Measurements from ENCODE around the gene ANKRD39. TPM values are rescaled to one million over a fixed set of nuclear protein-coding genes. Genes with fewer than 3 reads are reported as not detected.

ANKRD39 gene
- total RNA-seq, 1 experiment from 2014 or later: 12.2 TPM

DNA sequence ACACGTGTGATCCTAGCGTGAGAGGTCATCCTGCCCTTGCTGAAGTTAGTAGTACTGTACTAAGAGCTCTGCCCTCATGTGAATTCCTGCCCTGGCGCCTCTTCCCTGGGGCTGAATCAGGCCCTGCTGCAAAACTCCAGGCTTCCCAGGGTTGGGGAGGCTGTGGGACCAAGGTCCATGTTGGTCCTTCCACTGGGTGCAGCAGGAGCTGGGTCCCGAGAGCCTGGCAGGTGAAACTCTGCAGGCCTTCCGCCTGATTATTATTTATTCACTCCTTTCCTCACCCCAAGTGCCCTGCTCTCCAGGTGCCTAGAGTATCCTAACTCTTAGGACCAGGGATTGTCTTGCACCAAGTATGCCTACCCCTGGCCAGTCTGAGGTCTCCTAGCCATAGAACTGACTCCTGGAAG, 47.0 kb downstream of the ANKRD39 start:
- TF ChIP-seq, protein P1, sequence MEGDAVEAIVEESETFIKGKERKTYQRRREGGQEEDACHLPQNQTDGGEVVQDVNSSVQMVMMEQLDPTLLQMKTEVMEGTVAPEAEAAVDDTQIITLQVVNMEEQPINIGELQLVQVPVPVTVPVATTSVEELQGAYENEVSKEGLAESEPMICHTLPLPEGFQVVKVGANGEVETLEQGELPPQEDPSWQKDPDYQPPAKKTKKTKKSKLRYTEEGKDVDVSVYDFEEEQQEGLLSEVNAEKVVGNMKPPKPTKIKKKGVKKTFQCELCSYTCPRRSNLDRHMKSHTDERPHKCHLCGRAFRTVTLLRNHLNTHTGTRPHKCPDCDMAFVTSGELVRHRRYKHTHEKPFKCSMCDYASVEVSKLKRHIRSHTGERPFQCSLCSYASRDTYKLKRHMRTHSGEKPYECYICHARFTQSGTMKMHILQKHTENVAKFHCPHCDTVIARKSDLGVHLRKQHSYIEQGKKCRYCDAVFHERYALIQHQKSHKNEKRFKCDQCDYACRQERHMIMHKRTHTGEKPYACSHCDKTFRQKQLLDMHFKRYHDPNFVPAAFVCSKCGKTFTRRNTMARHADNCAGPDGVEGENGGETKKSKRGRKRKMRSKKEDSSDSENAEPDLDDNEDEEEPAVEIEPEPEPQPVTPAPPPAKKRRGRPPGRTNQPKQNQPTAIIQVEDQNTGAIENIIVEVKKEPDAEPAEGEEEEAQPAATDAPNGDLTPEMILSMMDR (IDR thresholded peaks at IDR 0.05; ENCODE audit: unreplicated experiment): no peak
- BruUV-seq (replicated peaks): no TSS peak
- H3K4me3 Mint-ChIP-seq (ENCODE audit: low read depth, unreplicated experiment): no peak overlapping the region
- no peaks in the 10 kb centered on the region for H3K27me3 Mint-ChIP-seq (ENCODE audit: unreplicated experiment)
- peaks cover 19% of the 10 kb centered on the region for H3K36me3 Mint-ChIP-seq (ENCODE audit: insufficient read depth, unreplicated experiment)
- no peak overlapping the region for H3K27ac Mint-ChIP-seq (ENCODE audit: unreplicated experiment)
- H3K9me3 Mint-ChIP-seq (ENCODE audit: low read depth, unreplicated experiment): no peaks in the 10 kb centered on the region
- no peak for DNase-seq
- intact Hi-C loops (cut with micrococcal nuclease; ENCODE audit: unreplicated experiment): loop anchor here (10.0 kb wide), 1 partner anchor 256 kb away; no protein-coding TSS in a partner anchor
- CTCF ChIA-PET: no interaction called here
- peaks cover 9% of the 10 kb centered on the region for H3K4me1 Mint-ChIP-seq (ENCODE audit: low read depth, unreplicated experiment)

DNA sequence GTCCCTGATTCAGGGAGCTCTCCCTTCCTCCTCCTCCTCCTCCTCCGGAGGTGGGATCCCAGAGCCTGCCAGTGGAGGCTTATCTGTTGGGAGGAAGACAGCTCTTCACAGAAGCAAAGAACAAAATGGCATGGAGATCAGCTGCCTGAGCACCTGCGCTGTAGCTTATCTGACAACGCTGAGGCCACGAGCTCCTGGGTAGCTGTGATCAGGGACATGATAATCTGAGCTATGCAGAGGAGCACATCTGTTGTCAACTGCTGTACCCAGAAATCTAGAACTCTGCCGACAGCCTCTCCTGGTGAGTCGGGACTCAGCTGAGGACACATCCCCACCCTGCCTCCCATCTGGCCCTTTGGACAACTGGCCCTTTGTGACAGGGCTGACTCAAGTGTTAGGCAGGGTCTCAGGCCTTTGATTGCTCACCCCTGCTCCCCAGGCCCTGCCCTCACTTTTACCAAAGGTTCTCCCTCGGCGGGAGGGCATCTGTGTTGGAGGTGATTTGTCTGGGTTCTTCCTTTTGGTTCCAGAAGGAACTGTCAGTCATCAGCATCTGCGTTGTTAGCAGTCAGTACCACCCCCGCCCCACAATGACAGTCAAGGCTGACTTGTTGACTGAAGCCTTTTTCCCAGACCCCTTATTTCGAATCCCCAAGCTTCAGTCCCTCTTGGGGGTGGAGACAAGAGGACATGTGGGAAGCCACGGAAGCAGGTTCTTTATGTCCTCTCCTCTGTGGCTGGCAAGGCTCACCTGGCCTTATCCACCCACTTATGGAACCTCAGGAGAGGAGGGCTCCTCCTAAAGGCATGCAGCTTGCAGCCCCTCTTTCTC, 47.6 kb downstream of the ANKRD39 start:
- H3K36me3 Mint-ChIP-seq (ENCODE audit: insufficient read depth, unreplicated experiment): peaks cover 12% of the 10 kb centered on the region
- H3K4me1 Mint-ChIP-seq (ENCODE audit: low read depth, unreplicated experiment): peaks cover 9% of the 10 kb centered on the region
- TF ChIP-seq, protein P1 (IDR thresholded peaks at IDR 0.05; ENCODE audit: unreplicated experiment): no peak
- no peak for DNase-seq
- H3K4me3 Mint-ChIP-seq (ENCODE audit: low read depth, unreplicated experiment): no peak overlapping the region
- no peaks in the 10 kb centered on the region for H3K27me3 Mint-ChIP-seq (ENCODE audit: unreplicated experiment)
- intact Hi-C loops (cut with micrococcal nuclease; ENCODE audit: unreplicated experiment): loop anchor here (10.0 kb wide), 1 partner anchor 255 kb away; no protein-coding TSS in a partner anchor
- CTCF ChIA-PET: no interaction called here
- no peak overlapping the region for H3K27ac Mint-ChIP-seq (ENCODE audit: unreplicated experiment)
- no peaks in the 10 kb centered on the region for H3K9me3 Mint-ChIP-seq (ENCODE audit: low read depth, unreplicated experiment)
- BruUV-seq (replicated peaks): no TSS peak

DNA sequence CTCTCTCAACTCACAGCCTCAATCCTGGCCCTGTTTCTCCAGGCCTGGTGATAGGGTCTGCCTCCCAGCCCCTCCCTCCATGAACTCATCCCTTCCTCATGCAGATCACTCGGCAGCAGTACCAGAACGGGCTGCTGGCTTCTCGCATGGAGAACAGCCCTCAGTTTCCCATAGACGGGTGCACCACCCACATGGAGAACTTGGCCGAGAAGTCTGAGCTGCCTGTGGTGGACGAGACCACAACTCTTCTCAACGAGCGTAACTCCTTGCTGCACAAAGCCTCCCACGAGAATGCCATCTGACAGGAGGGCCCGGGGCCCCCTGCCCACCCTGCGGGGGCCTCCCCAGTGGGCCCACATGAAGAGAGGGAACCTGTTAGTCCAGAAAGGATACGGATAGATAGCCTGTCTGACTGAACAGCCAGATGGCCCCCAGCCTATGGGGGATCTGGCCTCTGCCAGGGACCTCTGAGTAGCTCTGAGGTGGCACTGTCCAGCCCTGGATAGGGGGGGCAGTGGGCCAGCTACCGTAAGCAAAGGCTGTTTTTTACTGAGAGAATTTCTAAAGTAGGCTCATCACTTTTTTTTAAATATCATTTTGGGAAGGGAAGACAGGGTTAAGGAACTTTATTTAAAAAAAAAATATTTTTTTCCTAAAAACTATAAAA, 48.5 kb downstream of the ANKRD39 start:
- CTCF ChIA-PET: no interaction called here
- no TSS peak for BruUV-seq (replicated peaks)

DNA sequence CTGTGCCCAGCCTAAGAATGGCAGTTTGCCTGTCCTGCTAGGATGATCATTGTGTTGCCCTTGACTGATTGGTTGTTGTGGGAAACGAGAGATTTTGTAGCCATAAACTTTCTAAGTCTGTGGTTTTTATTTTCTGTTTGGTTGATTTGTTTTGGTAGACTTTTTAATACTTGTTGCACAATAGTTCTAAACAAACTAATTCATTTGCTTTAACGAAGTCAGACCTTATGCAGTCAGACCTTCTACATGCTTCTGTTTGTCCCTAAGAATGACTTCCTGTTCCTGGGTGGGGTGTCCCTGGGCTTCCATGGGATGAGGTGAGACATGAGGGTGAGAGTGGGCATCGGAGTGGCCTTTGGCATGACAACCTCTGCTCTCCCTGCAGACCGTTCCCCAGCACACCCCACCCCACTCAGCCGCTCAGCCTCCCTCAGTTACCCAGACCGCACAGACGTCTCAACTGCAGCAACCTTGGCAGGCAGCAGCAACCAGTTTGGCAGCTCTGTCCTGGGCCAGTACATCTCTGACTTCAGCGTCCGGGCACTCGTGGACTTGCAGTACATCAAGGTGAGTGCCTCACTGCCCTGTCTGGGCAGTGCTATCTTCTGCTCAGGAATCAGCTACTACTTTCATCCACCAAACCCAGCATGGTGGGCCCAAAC, 49.5 kb downstream of the ANKRD39 start:
- no peaks in the 10 kb centered on the region for H3K27me3 Mint-ChIP-seq (ENCODE audit: unreplicated experiment)
- no peak overlapping the region for H3K4me3 Mint-ChIP-seq (ENCODE audit: low read depth, unreplicated experiment)
- DNase-seq: no peak
- intact Hi-C loops (cut with micrococcal nuclease; ENCODE audit: unreplicated experiment): no loop called here
- BruUV-seq (replicated peaks): no TSS peak
- TF ChIP-seq, protein P1 (IDR thresholded peaks at IDR 0.05; ENCODE audit: unreplicated experiment): no peak
- peaks cover 9% of the 10 kb centered on the region for H3K36me3 Mint-ChIP-seq (ENCODE audit: insufficient read depth, unreplicated experiment)
- CTCF ChIA-PET: no interaction called here
- H3K27ac Mint-ChIP-seq (ENCODE audit: unreplicated experiment): no peak overlapping the region
- H3K4me1 Mint-ChIP-seq (ENCODE audit: low read depth, unreplicated experiment): peaks cover 9% of the 10 kb centered on the region
- H3K9me3 Mint-ChIP-seq (ENCODE audit: low read depth, unreplicated experiment): no peaks in the 10 kb centered on the region

More for the DNA sequence above, 48.5 kb downstream of the ANKRD39 start:
- H3K4me1 Mint-ChIP-seq (ENCODE audit: low read depth, unreplicated experiment): peaks cover 9% of the 10 kb centered on the region
- intact Hi-C loops (cut with micrococcal nuclease; ENCODE audit: unreplicated experiment): no loop called here
- H3K9me3 Mint-ChIP-seq (ENCODE audit: low read depth, unreplicated experiment): no peaks in the 10 kb centered on the region
- TF ChIP-seq, protein P1 (IDR thresholded peaks at IDR 0.05; ENCODE audit: unreplicated experiment): no peak
- no peak overlapping the region for H3K4me3 Mint-ChIP-seq (ENCODE audit: low read depth, unreplicated experiment)
- no peak for DNase-seq
- no peaks in the 10 kb centered on the region for H3K27me3 Mint-ChIP-seq (ENCODE audit: unreplicated experiment)
- peaks cover 9% of the 10 kb centered on the region for H3K36me3 Mint-ChIP-seq (ENCODE audit: insufficient read depth, unreplicated experiment)
- no peak overlapping the region for H3K27ac Mint-ChIP-seq (ENCODE audit: unreplicated experiment)
